ENCODE data around the gene CRKL. TPM values are rescaled to one million over a fixed set of nuclear protein-coding genes. Genes with fewer than 3 reads are reported as not detected.

CRKL gene
- total RNA-seq, 1 donor, result 38.4 TPM

DNA sequence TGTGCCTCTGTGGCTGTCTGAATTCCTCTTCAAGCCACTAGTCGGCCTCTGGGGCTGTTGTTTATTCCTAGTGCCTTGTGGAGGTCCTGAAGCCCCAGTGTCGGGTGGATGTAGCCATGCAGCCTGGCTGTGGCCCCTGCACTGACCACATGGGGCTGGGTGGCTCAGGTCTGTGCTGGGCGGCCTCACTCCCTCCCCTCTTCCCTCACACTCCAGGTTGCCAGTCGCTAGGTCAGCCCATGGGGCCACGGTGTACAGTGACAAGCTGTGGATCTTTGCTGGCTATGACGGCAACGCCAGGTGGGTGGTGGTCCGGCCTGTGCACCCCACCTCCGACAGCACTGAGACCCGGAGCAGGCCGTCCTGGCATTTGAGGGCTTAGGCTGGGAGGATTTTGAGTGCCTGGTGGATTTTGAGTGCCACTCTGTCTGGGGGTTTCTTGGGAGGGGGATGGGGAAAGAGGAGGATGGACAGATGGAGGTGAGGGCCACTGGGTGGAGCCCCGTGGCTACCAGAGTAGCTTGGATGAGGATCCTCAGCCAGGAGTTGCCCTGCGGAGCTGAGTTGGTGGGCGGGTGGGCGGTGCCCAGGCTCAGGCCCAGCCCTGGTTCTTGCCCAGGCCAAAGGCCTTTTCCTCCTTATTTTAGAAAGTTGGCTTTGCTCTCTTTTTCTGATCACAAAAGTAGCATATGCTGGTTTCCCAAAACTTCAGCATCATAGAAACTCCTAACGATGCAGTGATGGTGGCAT is 71.5 kb downstream of the CRKL start:
- Histone ChIP-seq H3K9me3 (ENCODE audit: low read depth, low read length) (no peaks in the 10 kb centered on the region), H3K4me1 (ENCODE audit: insufficient read depth, low read length) (peaks cover 1% of the 10 kb centered on the region), H3K27me3 (ENCODE audit: insufficient read depth, low read length) (no peaks in the 10 kb centered on the region), H4K20me1 (ENCODE audit: insufficient read depth, low read length) (peaks cover 6% of the 10 kb centered on the region), H3K27ac (ENCODE audit: low read depth, low read length) (no peak overlapping the region), H3K4me3 (ENCODE audit: insufficient read depth, low read length) (no peak overlapping the region), H3K79me2 (ENCODE audit: insufficient read depth, low read length) (peaks cover 15% of the 10 kb centered on the region), H3K4me2 (ENCODE audit: insufficient read depth, low read length) (no peak overlapping the region), H3K36me3 (ENCODE audit: insufficient read depth, low read length) (peaks cover 59% of the 10 kb centered on the region), H2AFZ (ENCODE audit: low read length) (no peak overlapping the region)
- no peak for DNase-seq (ENCODE audit: insufficient read length, low spot score, missing footprints)
- TF ChIP-seq, protein P1, sequence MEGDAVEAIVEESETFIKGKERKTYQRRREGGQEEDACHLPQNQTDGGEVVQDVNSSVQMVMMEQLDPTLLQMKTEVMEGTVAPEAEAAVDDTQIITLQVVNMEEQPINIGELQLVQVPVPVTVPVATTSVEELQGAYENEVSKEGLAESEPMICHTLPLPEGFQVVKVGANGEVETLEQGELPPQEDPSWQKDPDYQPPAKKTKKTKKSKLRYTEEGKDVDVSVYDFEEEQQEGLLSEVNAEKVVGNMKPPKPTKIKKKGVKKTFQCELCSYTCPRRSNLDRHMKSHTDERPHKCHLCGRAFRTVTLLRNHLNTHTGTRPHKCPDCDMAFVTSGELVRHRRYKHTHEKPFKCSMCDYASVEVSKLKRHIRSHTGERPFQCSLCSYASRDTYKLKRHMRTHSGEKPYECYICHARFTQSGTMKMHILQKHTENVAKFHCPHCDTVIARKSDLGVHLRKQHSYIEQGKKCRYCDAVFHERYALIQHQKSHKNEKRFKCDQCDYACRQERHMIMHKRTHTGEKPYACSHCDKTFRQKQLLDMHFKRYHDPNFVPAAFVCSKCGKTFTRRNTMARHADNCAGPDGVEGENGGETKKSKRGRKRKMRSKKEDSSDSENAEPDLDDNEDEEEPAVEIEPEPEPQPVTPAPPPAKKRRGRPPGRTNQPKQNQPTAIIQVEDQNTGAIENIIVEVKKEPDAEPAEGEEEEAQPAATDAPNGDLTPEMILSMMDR (IDR thresholded peaks at IDR 0.05; ENCODE audit: extremely low read depth, low read depth, low read length), result no peak

DNA sequence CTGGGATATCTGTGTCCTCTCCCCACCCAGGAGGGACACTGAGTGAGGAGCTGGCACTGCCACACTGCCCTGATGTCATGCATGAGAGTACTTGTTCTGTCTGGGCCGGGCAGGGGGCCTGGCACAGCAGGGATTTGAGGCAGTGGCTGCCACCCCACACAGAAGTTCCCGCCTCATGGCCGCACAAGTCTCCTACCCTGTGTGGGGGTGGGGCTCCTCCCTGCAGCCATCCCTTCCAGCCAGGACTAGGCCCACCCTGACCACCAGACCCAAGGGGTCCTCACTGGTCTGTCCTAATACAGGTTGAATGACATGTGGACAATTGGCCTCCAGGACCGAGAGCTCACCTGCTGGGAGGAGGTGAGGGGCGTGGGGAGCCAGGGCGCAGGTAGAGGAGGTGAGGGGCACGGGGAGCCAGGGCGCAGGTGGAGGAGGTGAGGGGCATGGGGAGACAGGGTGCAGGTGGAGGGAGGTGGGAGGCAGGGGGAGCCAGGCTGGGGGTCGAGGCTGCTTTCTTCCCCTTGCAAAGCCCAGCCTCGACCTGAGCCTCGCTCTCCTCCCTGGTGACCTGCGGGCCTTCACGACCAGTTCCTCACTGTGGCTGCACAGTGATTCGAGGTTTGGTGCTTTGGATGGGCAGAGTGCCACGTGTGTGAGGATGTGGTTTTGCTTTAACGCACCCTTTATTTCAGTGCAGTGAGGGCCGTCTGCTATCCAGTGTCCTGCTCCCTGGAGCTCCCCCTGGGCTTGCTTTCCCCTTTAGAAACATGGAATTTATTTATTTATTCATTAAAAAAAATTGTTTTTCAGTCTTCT is 72.3 kb downstream of the CRKL start:
- no peak overlapping the region for H3K4me3 ChIP-seq (ENCODE audit: insufficient read depth, low read length)
- no peak overlapping the region for H2AFZ ChIP-seq (ENCODE audit: low read length)
- TF ChIP-seq, protein P1 (IDR thresholded peaks at IDR 0.05; ENCODE audit: extremely low read depth, low read depth, low read length), result no peak
- peaks cover 6% of the 10 kb centered on the region for H4K20me1 ChIP-seq (ENCODE audit: insufficient read depth, low read length)
- H3K9me3 ChIP-seq (ENCODE audit: low read depth, low read length), result no peaks in the 10 kb centered on the region
- peaks cover 7% of the 10 kb centered on the region for H3K79me2 ChIP-seq (ENCODE audit: insufficient read depth, low read length)
- H3K36me3 ChIP-seq (ENCODE audit: insufficient read depth, low read length), result peaks cover 55% of the 10 kb centered on the region
- no peak overlapping the region for H3K4me2 ChIP-seq (ENCODE audit: insufficient read depth, low read length)
- DNase-seq (ENCODE audit: insufficient read length, low spot score, missing footprints), result peak; percentile 89
- H3K27ac ChIP-seq (ENCODE audit: low read depth, low read length), result no peak overlapping the region
- no peaks in the 10 kb centered on the region for H3K4me1 ChIP-seq (ENCODE audit: insufficient read depth, low read length)
- no peaks in the 10 kb centered on the region for H3K27me3 ChIP-seq (ENCODE audit: insufficient read depth, low read length)

DNA sequence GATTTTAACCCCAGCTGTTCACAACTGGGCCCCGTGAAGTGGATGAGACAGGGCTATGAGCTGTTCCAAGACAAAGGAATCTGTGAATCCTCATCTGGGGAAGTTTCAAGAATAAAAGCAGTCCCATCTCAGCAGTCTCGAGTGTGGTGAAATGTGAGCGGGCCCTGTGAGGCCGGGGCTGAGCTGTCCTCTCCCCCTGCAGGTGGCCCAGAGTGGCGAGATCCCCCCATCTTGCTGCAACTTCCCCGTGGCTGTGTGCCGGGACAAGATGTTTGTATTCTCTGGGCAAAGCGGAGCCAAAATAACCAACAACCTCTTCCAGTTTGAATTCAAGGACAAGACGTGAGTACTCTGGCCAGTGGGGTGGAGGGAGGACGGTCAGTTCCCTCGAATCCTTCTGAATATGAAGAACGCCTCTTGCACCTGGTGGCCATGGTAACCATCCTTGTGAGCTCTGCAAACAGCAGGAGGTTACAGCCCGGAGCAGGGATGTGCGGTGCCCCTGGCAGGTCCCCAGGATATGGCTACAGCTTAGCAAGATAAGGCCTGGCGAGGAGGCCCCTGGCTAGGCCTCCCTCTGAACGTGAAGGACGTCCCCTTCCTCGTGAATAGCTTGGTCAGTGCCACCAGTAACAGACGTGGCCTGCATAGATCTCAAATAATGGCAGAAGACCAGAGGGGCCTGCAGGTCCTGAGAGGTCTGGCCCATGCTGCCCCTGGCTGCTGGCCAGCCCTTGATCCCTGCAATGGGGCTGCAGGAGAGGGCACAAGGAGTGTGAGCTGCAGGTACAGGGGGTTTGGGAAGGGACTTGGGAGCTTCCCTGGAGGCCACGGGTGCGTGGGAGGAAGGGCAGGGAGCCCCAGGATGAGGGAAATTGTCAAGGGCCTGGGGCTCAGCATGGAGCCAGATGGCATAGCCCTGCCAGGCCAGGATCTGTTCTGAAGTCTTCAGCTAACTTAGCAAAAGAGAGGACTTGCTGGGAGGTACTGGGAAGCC is 73.3 kb downstream of the CRKL start:
- TF ChIP-seq, protein P1 (IDR thresholded peaks at IDR 0.05; ENCODE audit: extremely low read depth, low read depth, low read length), result no peak
- no peaks in the 10 kb centered on the region for H3K9me3 ChIP-seq (ENCODE audit: low read depth, low read length)
- no peak overlapping the region for H2AFZ ChIP-seq (ENCODE audit: low read length)
- no peak overlapping the region for H3K27ac ChIP-seq (ENCODE audit: low read depth, low read length)
- H3K4me3 ChIP-seq (ENCODE audit: insufficient read depth, low read length), result no peak overlapping the region
- H3K36me3 ChIP-seq (ENCODE audit: insufficient read depth, low read length), result peaks cover 51% of the 10 kb centered on the region
- DNase-seq (ENCODE audit: insufficient read length, low spot score, missing footprints), result peak; percentile 58
- no peaks in the 10 kb centered on the region for H3K4me1 ChIP-seq (ENCODE audit: insufficient read depth, low read length)
- peaks cover 2% of the 10 kb centered on the region for H3K79me2 ChIP-seq (ENCODE audit: insufficient read depth, low read length)
- peaks cover 4% of the 10 kb centered on the region for H4K20me1 ChIP-seq (ENCODE audit: insufficient read depth, low read length)
- no peak overlapping the region for H3K4me2 ChIP-seq (ENCODE audit: insufficient read depth, low read length)
- H3K27me3 ChIP-seq (ENCODE audit: insufficient read depth, low read length), result no peaks in the 10 kb centered on the region
